ENCODE data around the gene LRRC14B.
"Not testable (repeated sequence)": the region's sequence is repeated elsewhere in the genome, so short reads cannot be mapped to it uniquely, and the experiment has no call there.

The LRRC14B gene

GRCh38 chr5:192970-193831 is 1.9 kb downstream of the LRRC14B start:
- no peak for FAIRE-seq

GRCh38 chr5:194102-194501 is 2.8 kb downstream of the LRRC14B start:
- no peak for FAIRE-seq

- no peak for FAIRE-seq
These were observed 3.4 kb downstream of the LRRC14B start for GRCh38 chr5:194603-195209.

- no peak for FAIRE-seq
These were observed 4.3 kb downstream of the LRRC14B start for GRCh38 chr5:195401-196160.

GRCh38 chr5:196350-196749 is 5.1 kb downstream of the LRRC14B start:
- no peak for FAIRE-seq

GRCh38 chr5:197031-197430 is 5.7 kb downstream of the LRRC14B start:
- FAIRE-seq: not testable (repeated sequence)

- no peak for FAIRE-seq
These were observed 6.7 kb downstream of the LRRC14B start for GRCh38 chr5:197892-198489.

GRCh38 chr5:198516-199196 is 7.4 kb downstream of the LRRC14B start:
- FAIRE-seq: no peak

- FAIRE-seq: no peak
These were observed 8.1 kb downstream of the LRRC14B start for GRCh38 chr5:199197-199949.

GRCh38 chr5:199950-200645 is 8.8 kb downstream of the LRRC14B start:
- FAIRE-seq: no peak

- FAIRE-seq: no peak
These were observed 9.7 kb downstream of the LRRC14B start for GRCh38 chr5:200985-201384.

- FAIRE-seq: no peak
These were observed 10.4 kb downstream of the LRRC14B start for GRCh38 chr5:201672-202071.

GRCh38 chr5:203246-203930 is 12.1 kb downstream of the LRRC14B start:
- no peak for FAIRE-seq

- no peak for FAIRE-seq
These were observed 12.7 kb downstream of the LRRC14B start for GRCh38 chr5:204001-204400.

- FAIRE-seq: no peak
These were observed 13.2 kb downstream of the LRRC14B start for GRCh38 chr5:204462-204861.

- no peak for FAIRE-seq
These were observed 13.8 kb downstream of the LRRC14B start for GRCh38 chr5:204966-205670.

- no peak for FAIRE-seq
These were observed 15.1 kb downstream of the LRRC14B start for GRCh38 chr5:206406-206805.

GRCh38 chr5:206927-207536 is 15.7 kb downstream of the LRRC14B start:
- no peak for FAIRE-seq

GRCh38 chr5:207599-207998 is 16.3 kb downstream of the LRRC14B start:
- no peak for FAIRE-seq

Data from colon (tissue), 2 donors.